ENCODE results near the gene RSL1D1. TPM values are rescaled to one million over a fixed set of nuclear protein-coding genes. Genes with fewer than 3 reads are reported as not detected.

Gene RSL1D1
- 100 to 1,000 TPM; 146 to 157 TPM for total RNA-seq

DNA sequence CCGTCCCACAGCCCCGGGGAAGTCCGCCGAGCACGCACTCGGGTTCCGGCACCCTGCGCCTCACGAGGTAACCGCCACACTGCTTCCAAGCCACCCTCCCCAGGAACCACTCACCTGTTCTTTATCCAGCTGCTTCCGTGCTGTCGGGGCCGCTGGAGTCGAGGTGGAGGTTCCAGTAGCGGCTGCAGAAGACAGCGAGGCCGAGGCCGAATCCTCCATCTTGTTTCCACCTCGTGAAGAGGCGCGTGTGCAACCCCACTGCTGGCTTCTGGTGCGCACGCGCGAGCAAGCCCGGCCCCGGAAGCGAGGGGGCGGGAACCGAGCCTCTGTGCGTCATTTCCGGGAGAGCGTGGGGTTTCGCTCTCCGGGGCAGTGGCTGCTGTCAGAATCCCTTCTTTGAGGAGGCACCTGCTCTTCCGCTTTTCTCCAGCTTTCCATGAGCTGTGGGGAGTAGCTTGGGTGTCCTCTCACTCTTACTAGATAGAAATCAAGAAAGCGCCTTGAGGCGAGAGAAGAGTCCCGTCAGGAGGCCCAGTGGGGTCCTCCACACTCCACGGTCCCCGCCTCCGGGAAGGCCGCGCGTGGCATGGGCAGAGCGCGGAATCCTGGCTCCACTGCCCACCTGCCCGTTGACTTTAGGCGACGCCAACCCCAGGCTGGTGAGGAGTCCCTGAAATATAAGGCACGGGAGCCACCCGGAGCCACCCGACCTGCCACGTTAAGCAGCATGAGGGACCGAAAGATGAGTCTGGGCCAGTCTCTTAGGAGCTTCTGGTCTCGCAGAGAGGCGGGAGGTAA, at the start of gene RSL1D1:
Gene RSL1D1, minus strand, starts transcription at position 249 of the 798 bp plus-strand sequence. Its CDS starts 30 bp downstream, at position 219.
- Mint-ChIP-seq H3K4me3 (peak within 1 kb of the TSS; percentile 97), H3K27ac (peak within 1 kb of the TSS; percentile 90), H3K36me3 (ENCODE audit: low read depth) (peaks cover 50% of the 10 kb centered on the region), H3K4me1 (peaks cover 61% of the 10 kb centered on the region), H3K9me3 (no peaks in the 10 kb centered on the region), H3K27me3 (no peaks in the 10 kb centered on the region)
- CTCF ChIA-PET = interaction anchor here (0.6 to 2.8 kb wide), 3 partner anchors 54 to 319 kb away, joined by 3 to 12 read pairs (median 9); partner anchors contain the start of gene ZC3H7A
- peak; percentile 94 for DNase-seq
- POLR2A ChIA-PET = interaction anchor here (0.5 to 2.3 kb wide), 20 partner anchors 8 to 907 kb away, joined by 3 to 31 read pairs (median 4); partner anchors contain the start of genes CLEC16A, GSPT1, LITAF and SNX29

GRCh38 chr16:11901091-11901490, 49.7 kb upstream of the RSL1D1 start:
- peak overlapping the region; percentile 44 for H3K27ac Mint-ChIP-seq
- ChIA-PET CTCF (interaction anchor here (1.0 kb wide), 1 partner anchor 104 kb away, joined by 6 read pairs; the partner anchor contains the start of gene ZC3H7A), POLR2A (interaction anchor here (1.1 to 1.3 kb wide), 2 partner anchors 13 to 103 kb away, joined by 3 read pairs; no protein-coding TSS in a partner anchor)
- H3K4me3 Mint-ChIP-seq = no peak overlapping the region
- peaks cover 36% of the 10 kb centered on the region for H3K36me3 Mint-ChIP-seq (ENCODE audit: low read depth)
- no peak for DNase-seq
- H3K4me1 Mint-ChIP-seq = peaks cover 45% of the 10 kb centered on the region
- H3K27me3 Mint-ChIP-seq = no peaks in the 10 kb centered on the region
- no peaks in the 10 kb centered on the region for H3K9me3 Mint-ChIP-seq

DNA sequence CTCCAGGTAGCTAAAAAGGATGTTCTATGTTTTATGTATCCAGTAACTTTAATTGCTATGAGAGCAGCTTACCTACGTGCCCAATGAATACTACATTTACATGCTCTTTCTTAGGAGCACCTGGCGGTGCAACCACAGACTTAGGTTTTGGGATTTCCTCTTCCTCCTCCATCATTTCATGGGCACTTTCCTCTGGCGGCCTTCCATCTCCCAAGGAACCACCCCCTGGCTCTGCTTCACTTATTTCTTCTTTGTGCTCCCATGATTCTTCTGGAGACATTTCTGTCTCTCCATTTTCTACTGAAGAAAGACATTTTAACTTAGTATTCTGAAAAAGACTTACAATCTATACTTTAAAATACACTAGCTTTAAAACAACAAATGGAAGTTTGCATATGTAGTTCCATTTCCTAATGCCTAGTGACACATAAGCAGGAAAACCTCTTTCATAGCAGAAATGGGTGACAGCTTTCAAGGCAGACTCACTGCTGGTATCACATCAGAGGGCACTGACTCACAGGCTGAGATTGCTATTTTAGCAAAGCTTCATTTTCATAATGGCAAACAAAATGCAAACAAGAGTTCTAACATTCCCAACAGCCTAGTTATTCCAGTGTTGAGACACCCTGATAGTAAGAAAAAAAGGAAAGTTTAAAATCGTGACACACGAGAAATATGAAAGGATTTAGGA, 45.3 kb upstream of the RSL1D1 start:
- CTCF ChIA-PET = no interaction called here
- peak overlapping the region; percentile 0 for H3K27ac Mint-ChIP-seq
- peaks cover 39% of the 10 kb centered on the region for H3K4me1 Mint-ChIP-seq
- H3K4me3 Mint-ChIP-seq = no peak overlapping the region
- POLR2A ChIA-PET = interaction anchor here (1.2 to 1.9 kb wide), 2 partner anchors 16 to 18 kb away, joined by 3 to 6 read pairs; partner anchors contain the start of gene GSPT1
- no peak for DNase-seq
- peaks cover 36% of the 10 kb centered on the region for H3K36me3 Mint-ChIP-seq (ENCODE audit: low read depth)
- H3K9me3 Mint-ChIP-seq = no peaks in the 10 kb centered on the region
- no peaks in the 10 kb centered on the region for H3K27me3 Mint-ChIP-seq

DNA sequence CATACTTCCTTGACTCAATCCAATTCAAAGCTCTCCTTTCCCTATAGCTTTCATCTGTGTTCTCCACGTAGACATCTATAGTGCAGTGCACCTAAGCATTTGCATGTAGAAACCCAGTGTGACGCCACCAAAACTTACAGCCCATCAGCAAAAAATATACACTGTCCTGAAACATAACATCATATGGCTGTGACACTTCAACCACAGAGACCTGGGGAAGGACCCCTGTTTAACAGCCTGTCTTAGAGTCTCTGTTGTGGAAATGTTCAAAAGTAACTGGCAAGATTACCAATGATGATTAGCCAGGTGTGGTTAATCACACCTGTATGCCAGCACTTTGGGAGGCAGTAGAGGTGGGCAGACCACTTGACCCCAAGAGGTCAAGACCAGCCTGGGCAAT, 42.2 kb upstream of the RSL1D1 start:
- no peaks in the 10 kb centered on the region for H3K9me3 Mint-ChIP-seq
- peaks cover 37% of the 10 kb centered on the region for H3K36me3 Mint-ChIP-seq (ENCODE audit: low read depth)
- ChIA-PET POLR2A (interaction anchor here (1.1 kb wide), 1 partner anchor 22 kb away, joined by 3 read pairs; the partner anchor contains the start of gene GSPT1), CTCF (no interaction called here)
- no peaks in the 10 kb centered on the region for H3K27me3 Mint-ChIP-seq
- DNase-seq = no peak
- H3K27ac Mint-ChIP-seq = no peak overlapping the region
- peaks cover 15% of the 10 kb centered on the region for H3K4me1 Mint-ChIP-seq
- no peak overlapping the region for H3K4me3 Mint-ChIP-seq

DNA sequence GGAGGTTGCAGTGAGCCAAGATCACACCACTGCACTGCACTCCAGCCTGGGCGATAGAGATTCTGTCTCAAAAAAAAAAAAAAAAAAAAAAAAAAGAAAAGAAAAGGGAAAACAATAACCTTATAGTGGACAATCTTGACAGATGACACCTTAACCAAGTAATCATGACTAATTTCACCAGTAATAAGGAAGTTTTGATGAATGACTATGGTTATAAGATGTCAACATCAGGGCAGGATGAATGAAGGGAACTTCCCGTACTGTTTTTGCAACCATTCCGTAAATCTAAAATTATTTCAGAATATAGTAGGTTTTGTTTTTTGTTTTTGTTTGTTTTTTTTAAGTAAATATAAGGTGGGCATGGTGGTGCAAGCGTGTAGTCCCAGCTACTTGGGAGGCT, 41.4 kb upstream of the RSL1D1 start:
- DNase-seq = no peak
- CTCF ChIA-PET = interaction anchor here (0.6 to 0.7 kb wide), 2 partner anchors 17 to 218 kb away, joined by 3 read pairs; no protein-coding TSS in a partner anchor
- Mint-ChIP-seq H3K4me3 (no peak overlapping the region), H3K27ac (no peak overlapping the region), H3K4me1 (peaks cover 11% of the 10 kb centered on the region), H3K36me3 (ENCODE audit: low read depth) (peaks cover 38% of the 10 kb centered on the region), H3K9me3 (no peaks in the 10 kb centered on the region), H3K27me3 (no peaks in the 10 kb centered on the region)
- POLR2A ChIA-PET = no interaction called here

- no peaks in the 10 kb centered on the region for H3K27me3 Mint-ChIP-seq
- H3K4me1 Mint-ChIP-seq = peaks cover 2% of the 10 kb centered on the region
- no peak overlapping the region for H3K4me3 Mint-ChIP-seq
- H3K36me3 Mint-ChIP-seq (ENCODE audit: low read depth) = peaks cover 49% of the 10 kb centered on the region
- ChIA-PET CTCF (no interaction called here), POLR2A (interaction anchor here (1.2 kb wide), 1 partner anchor 12 kb away, joined by 3 read pairs; no protein-coding TSS in a partner anchor)
- H3K9me3 Mint-ChIP-seq = no peaks in the 10 kb centered on the region
- H3K27ac Mint-ChIP-seq = no peak overlapping the region
- no peak for DNase-seq
These were observed 39.1 kb upstream of the RSL1D1 start for GRCh38 chr16:11890231-11890965.

- Mint-ChIP-seq H3K36me3 (ENCODE audit: low read depth) (peaks cover 53% of the 10 kb centered on the region), H3K4me3 (no peak overlapping the region), H3K4me1 (no peaks in the 10 kb centered on the region), H3K9me3 (no peaks in the 10 kb centered on the region), H3K27me3 (no peaks in the 10 kb centered on the region), H3K27ac (no peak overlapping the region)
- ChIA-PET POLR2A (interaction anchor here (1.3 kb wide), 1 partner anchor 20 kb away, joined by 3 read pairs; no protein-coding TSS in a partner anchor), CTCF (no interaction called here)
- DNase-seq = no peak
These were observed 35.5 kb upstream of the RSL1D1 start for GRCh38 chr16:11886881-11887280.

- DNase-seq = no peak
- Mint-ChIP-seq H3K4me3 (no peak overlapping the region), H3K4me1 (peaks cover 7% of the 10 kb centered on the region), H3K27ac (no peak overlapping the region), H3K9me3 (no peaks in the 10 kb centered on the region), H3K27me3 (no peaks in the 10 kb centered on the region), H3K36me3 (ENCODE audit: low read depth) (peaks cover 59% of the 10 kb centered on the region)
- ChIA-PET POLR2A (no interaction called here), CTCF (interaction anchor here (0.7 to 3.0 kb wide), 2 partner anchors 184 to 215 kb away, joined by 3 to 8 read pairs; no protein-coding TSS in a partner anchor)
These were observed 32.7 kb upstream of the RSL1D1 start for GRCh38 chr16:11884035-11884434.

DNA sequence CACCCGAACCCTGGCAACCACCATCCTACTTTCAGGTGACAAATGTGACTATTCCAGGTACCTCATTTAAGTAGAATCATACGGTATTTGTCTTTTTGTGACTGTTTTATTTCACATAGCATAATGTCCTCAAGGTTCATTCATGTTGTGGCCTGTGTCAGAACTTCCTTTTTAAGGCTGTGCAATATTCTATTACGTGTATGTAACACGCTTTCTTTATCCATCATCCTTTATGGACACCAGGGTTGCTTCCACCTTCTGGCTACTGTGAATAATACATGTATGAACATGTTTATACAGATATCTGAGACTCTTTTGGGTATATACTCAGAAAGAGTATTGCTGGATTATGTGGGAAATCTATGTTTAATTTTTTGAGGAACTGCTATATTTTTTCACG, 28.7 kb upstream of the RSL1D1 start:
- ChIA-PET CTCF (no interaction called here), POLR2A (no interaction called here)
- H3K4me1 Mint-ChIP-seq = peaks cover 7% of the 10 kb centered on the region
- H3K4me3 Mint-ChIP-seq = no peak overlapping the region
- DNase-seq = no peak
- H3K27ac Mint-ChIP-seq = no peak overlapping the region
- H3K27me3 Mint-ChIP-seq = no peaks in the 10 kb centered on the region
- H3K36me3 Mint-ChIP-seq (ENCODE audit: low read depth) = peaks cover 43% of the 10 kb centered on the region
- H3K9me3 Mint-ChIP-seq = no peaks in the 10 kb centered on the region

DNA sequence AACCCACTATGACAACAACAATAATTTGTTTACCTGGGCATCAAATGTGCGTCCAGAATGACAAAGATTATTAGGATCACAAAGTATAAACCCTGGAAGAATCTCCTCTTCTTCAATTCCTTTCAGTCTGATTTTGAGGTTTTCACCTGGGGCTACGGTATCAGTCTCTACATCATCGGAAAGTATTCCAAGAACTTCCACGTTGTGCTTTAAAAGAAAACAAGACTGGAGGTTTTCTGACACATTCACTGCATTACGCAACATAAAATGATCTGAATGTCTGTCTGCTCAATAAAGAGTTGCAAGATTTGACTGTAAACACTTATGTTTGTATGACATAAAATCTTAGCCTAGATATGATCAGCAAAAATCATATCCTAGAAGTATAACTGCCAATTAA, 26.0 kb upstream of the RSL1D1 start:
- H3K36me3 Mint-ChIP-seq (ENCODE audit: low read depth) = peaks cover 45% of the 10 kb centered on the region

DNA sequence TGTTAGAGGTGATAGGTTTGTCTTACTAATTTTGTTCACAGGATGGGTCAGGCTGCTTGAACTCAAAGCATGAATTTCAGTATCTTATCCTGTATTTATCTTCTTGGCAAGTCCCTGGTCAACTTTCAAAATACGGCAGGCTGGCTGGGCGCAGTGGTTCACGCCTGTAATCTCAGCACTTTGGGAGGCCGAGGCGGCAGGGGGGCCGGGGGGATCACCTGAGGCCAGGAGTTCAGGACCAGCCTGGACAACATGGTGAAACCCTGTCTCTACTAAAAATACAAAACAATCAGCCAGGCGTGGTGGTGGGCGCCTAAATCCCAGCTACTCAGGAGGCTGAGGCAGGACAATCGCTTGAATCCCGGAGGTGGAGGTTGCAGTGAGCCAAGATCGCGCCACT, 25.0 kb upstream of the RSL1D1 start:
- no peak overlapping the region for H3K4me3 Mint-ChIP-seq
- no peaks in the 10 kb centered on the region for H3K9me3 Mint-ChIP-seq
- no peak overlapping the region for H3K27ac Mint-ChIP-seq
- H3K27me3 Mint-ChIP-seq = no peaks in the 10 kb centered on the region
- CTCF ChIA-PET = no interaction called here
- H3K36me3 Mint-ChIP-seq (ENCODE audit: low read depth) = peaks cover 54% of the 10 kb centered on the region
- H3K4me1 Mint-ChIP-seq = peaks cover 6% of the 10 kb centered on the region
- POLR2A ChIA-PET = no interaction called here
- DNase-seq = no peak

More for the DNA sequence above, 26.0 kb upstream of the RSL1D1 start:
- Mint-ChIP-seq H3K27ac (no peak overlapping the region), H3K4me3 (no peak overlapping the region), H3K27me3 (no peaks in the 10 kb centered on the region), H3K9me3 (no peaks in the 10 kb centered on the region), H3K4me1 (peaks cover 7% of the 10 kb centered on the region)
- DNase-seq = no peak
- ChIA-PET CTCF (no interaction called here), POLR2A (no interaction called here)

GRCh38 chr16:11875721-11876120, 24.4 kb upstream of the RSL1D1 start:
- Mint-ChIP-seq H3K27me3 (no peaks in the 10 kb centered on the region), H3K4me3 (no peak overlapping the region), H3K9me3 (no peaks in the 10 kb centered on the region), H3K36me3 (ENCODE audit: low read depth) (peaks cover 50% of the 10 kb centered on the region), H3K27ac (no peak overlapping the region), H3K4me1 (peaks cover 6% of the 10 kb centered on the region)
- DNase-seq = no peak
- ChIA-PET CTCF (no interaction called here), POLR2A (no interaction called here)

DNA sequence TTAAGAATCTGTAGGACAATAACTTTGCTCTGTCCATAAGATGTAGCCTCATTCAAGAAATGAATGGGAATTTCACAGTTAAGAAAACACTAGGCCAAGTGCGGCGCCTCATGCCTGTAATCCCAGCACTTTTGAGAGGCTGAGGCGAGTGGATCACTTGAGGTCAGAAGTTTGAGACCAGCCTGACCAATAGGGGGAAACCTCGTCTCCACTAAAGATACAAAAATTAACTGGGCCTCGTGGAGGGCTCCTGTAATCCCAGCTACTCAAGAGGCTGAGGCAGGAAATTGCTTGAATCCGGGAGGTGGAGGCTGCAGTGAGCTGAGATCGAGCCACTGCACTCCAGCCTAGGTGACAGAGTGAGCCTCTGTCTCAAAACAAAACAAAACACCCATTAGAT, 19.9 kb upstream of the RSL1D1 start:
- POLR2A ChIA-PET = no interaction called here
- CTCF ChIA-PET = no interaction called here
- DNase-seq = no peak
- Mint-ChIP-seq H3K9me3 (no peaks in the 10 kb centered on the region), H3K27ac (no peak overlapping the region), H3K27me3 (no peaks in the 10 kb centered on the region), H3K36me3 (ENCODE audit: low read depth) (peaks cover 47% of the 10 kb centered on the region), H3K4me1 (no peaks in the 10 kb centered on the region), H3K4me3 (no peak overlapping the region)

Data from activated CD4-positive, alpha-beta memory T cell treated with anti-CD3 and anti-CD28 coated beads, Interleukin-2, amount 10 ng/mL, durations not matched to agents 7 days and 5 days (primary cell).